ENCODE measurements around the gene HOXA9. TPM values are rescaled to one million over a fixed set of nuclear protein-coding genes. Genes with fewer than 3 reads are reported as not detected.
A peak's percentile ranks its signal among the peaks of the same experiment; 100 is the strongest.

Gene HOXA9
- polyA plus RNA-seq, 2 of the 4 experiments (the other 2 are of a cell fraction), result 1.4 TPM

GRCh38 chr7:27169658-27170425 lies 4.5 kb upstream of the HOXA9 start:
- H3K9me3 ChIP-seq, result no peaks in the 10 kb centered on the region
- peak; percentile 70 to 75 for ATAC-seq
- CTCF ChIA-PET, result interaction anchor here (1.5 to 6.1 kb wide), 4 partner anchors 8 to 800 kb away, joined by 4 to 47 read pairs (median 20); no protein-coding TSS in a partner anchor
- POLR2A ChIA-PET, result interaction anchor here (0.6 to 0.8 kb wide), 2 partner anchors 19 to 628 kb away, joined by 3 read pairs; no protein-coding TSS in a partner anchor
- WGBS (ENCODE audit: missing lambda C conversion rate), result 43% methylated on average over 34 of the region's 46 CpGs
- H3K4me2 ChIP-seq, result peak overlapping the region; percentile 73
- TF ChIP-seq RARB (CRISPR knock-in tag; IDR thresholded peaks at IDR 0.05), result no peak
- peak in 1 of 2 experiments; percentile 30; a peak in 1 of 5 replicates for TF ChIP-seq JUN (IDR thresholded peaks at IDR 0.05)
- TF ChIP-seq PHF8 (IDR thresholded peaks at IDR 0.05; ENCODE audit: borderline replicate concordance, low read depth), result no peak
- TF ChIP-seq ZFP36 (IDR thresholded peaks at IDR 0.05; ENCODE audit: borderline replicate concordance, partially characterized antibody), result no peak
- TF ChIP-seq POLR2A (IDR thresholded peaks at IDR 0.05; ENCODE audit: low read length), result no peak; the same call in 1 of the 2 replicates
- TF ChIP-seq HDAC2 (IDR thresholded peaks at IDR 0.05), result no peak
- TF ChIP-seq, protein P1, sequence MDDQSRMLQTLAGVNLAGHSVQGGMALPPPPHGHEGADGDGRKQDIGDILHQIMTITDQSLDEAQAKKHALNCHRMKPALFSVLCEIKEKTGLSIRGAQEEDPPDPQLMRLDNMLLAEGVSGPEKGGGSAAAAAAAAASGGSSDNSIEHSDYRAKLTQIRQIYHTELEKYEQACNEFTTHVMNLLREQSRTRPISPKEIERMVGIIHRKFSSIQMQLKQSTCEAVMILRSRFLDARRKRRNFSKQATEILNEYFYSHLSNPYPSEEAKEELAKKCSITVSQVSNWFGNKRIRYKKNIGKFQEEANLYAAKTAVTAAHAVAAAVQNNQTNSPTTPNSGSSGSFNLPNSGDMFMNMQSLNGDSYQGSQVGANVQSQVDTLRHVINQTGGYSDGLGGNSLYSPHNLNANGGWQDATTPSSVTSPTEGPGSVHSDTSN (IDR thresholded peaks at IDR 0.05), result no peak
- TF ChIP-seq, protein P2, sequence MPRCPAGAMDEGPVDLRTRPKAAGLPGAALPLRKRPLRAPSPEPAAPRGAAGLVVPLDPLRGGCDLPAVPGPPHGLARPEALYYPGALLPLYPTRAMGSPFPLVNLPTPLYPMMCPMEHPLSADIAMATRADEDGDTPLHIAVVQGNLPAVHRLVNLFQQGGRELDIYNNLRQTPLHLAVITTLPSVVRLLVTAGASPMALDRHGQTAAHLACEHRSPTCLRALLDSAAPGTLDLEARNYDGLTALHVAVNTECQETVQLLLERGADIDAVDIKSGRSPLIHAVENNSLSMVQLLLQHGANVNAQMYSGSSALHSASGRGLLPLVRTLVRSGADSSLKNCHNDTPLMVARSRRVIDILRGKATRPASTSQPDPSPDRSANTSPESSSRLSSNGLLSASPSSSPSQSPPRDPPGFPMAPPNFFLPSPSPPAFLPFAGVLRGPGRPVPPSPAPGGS (IDR thresholded peaks at IDR 0.05), result no peak
- TF ChIP-seq MAFK (IDR thresholded peaks at IDR 0.05; ENCODE audit: partially characterized antibody), result no peak
- no peak for TF ChIP-seq NFE2L2 (conservative IDR thresholded peaks at IDR 0.05; ENCODE audit: low read length)
- TF ChIP-seq, protein P3, sequence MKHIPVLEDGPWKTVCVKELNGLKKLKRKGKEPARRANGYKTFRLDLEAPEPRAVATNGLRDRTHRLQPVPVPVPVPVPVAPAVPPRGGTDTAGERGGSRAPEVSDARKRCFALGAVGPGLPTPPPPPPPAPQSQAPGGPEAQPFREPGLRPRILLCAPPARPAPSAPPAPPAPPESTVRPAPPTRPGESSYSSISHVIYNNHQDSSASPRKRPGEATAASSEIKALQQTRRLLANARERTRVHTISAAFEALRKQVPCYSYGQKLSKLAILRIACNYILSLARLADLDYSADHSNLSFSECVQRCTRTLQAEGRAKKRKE (CRISPR knock-in tag; IDR thresholded peaks at IDR 0.05; ENCODE audit: low read depth), result no peak
- TF ChIP-seq CBX2 (IDR thresholded peaks at IDR 0.05; ENCODE audit: borderline replicate concordance, low read depth), result no peak
- TF ChIP-seq NPAS2 (CRISPR knock-in tag; IDR thresholded peaks at IDR 0.05; ENCODE audit: borderline replicate concordance), result no peak
- no peak for TF ChIP-seq HOXA7 (CRISPR knock-in tag; IDR thresholded peaks at IDR 0.05)
- TF ChIP-seq CTCF (IDR thresholded peaks at IDR 0.05), result no peak
- no peak for TF ChIP-seq FOXS1 (CRISPR knock-in tag; IDR thresholded peaks at IDR 0.05)
- TF ChIP-seq TP53 (CRISPR knock-in tag; IDR thresholded peaks at IDR 0.05), result peak; percentile 45; the same call in 1 of the 2 replicates
- peak overlapping the region; percentile 55 for H3K4me3 ChIP-seq
- H3K4me1 ChIP-seq, result peaks cover 4% of the 10 kb centered on the region; the same call in 1 of the 3 replicates
- peak in 1 of 2 experiments; percentile 30 for DNase-seq (ENCODE audit: low read depth in 1 of 2, low spot score in 1 of 2)
- no peak for FAIRE-seq
- H3K27ac ChIP-seq, result peak overlapping the region; percentile 79 to 93

DNA sequence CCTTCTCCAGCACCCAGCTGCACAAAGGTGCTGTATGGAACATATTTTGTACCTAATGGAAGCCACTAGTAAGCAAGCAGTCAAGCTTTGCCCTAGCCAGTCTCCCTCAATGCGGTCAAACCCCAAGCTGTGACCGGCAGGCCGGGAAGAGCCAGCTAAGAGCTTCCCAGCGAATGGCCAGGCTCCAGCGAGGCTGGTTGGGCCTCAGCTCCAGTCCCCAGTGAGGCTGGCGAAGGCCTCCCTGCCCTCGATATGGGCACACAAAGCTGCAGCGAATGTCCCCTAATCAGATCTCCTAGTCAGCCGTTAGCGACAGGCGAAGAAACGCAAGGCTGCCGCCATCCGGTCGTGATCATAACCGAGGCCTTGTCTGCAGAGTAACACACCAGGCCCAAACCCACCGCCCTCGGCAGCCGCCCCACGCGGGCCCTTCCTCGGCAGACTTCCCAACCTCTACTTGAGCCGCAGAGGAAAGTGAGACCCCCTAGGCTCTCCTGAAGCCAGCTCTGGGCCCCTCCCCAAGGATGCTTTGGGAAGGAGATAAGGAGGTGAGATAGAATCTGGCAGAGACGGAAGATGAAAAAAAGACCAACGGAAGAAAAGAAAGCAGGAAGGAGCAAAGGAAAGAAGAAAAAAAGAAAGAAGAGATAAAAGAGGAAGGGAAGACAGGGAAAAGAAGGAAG lies 3.1 kb upstream of the HOXA9 start:
- Histone ChIP-seq H3K4me1 (peaks cover 4% of the 10 kb centered on the region; the same call in 1 of the 3 replicates), H3K27ac (no peak overlapping the region), H3K4me3 (no peak overlapping the region), H3K4me2 (no peak overlapping the region; the same call in 2 of the 3 replicates), H3K9me3 (no peaks in the 10 kb centered on the region)
- CTCF ChIA-PET, result interaction anchor here (0.7 to 4.5 kb wide), 6 partner anchors 8 to 806 kb away, joined by 3 to 33 read pairs (median 3); no protein-coding TSS in a partner anchor
- POLR2A ChIA-PET, result interaction anchor here (1.2 kb wide), 1 partner anchor 17 kb away, joined by 4 read pairs; no protein-coding TSS in a partner anchor
- FAIRE-seq, result no peak
- WGBS (ENCODE audit: missing lambda C conversion rate), result 91% methylated on average over 24 of the region's 25 CpGs
- no peak for ATAC-seq
- DNase-seq (ENCODE audit: low read depth in 1 of 2, low spot score in 1 of 2), result no peak
- TF ChIP-seq RCOR1 (IDR thresholded peaks at IDR 0.05; ENCODE audit: low read depth, low read length), result no peak
- no peak for TF ChIP-seq NR3C1 (IDR thresholded peaks at IDR 0.05)
- TF ChIP-seq, protein P2 (IDR thresholded peaks at IDR 0.05), result no peak
- TF ChIP-seq KDM5A (IDR thresholded peaks at IDR 0.05), result no peak
- TF ChIP-seq USF2 (IDR thresholded peaks at IDR 0.05), result no peak

All from A549 (cell line).